Transverse colon (tissue), 4 donors: Measurements from ENCODE around the gene ZNF148.

Source experiments
- EP300 ChIP-seq: sonication (generic); formaldehyde crosslinking; IDR thresholded peaks from one replicate; pipeline ENCODE4 v1.6.1; 2017; ENCODE audit warnings: antibody characterized with exemption, low read depth
- POLR2A ChIP-seq: fragments of 450-650 bp; IDR thresholded peaks from one replicate; pipeline ENCODE4 v1.6.1; 2016; ENCODE audit warnings: antibody characterized with exemption, mild to moderate bottlenecking, moderate library complexity
- POLR2AphosphoS5 ChIP-seq, 3 donors: sonication (generic); formaldehyde crosslinking; IDR thresholded peaks; one replicate each; pipeline ENCODE4 v1.6.1; 2016; ENCODE audit warnings: antibody characterized with exemption in 3 of 3
- TF ChIP-seq, protein P1 (sequence below), 5 experiments: fragments of 200-600 bp in 3 of 5; fragments of 450-650 bp in 2 of 5; sonication (generic) in 3 of 5; IDR thresholded peaks; 1 replicate in 2 of 5; 2 replicates in 3 of 5; pipeline ENCODE4 v1.5.1; 2016 to 2017; ENCODE audit warnings: antibody characterized with exemption in 5 of 5, inconsistent platforms in 3 of 5, mild to moderate bottlenecking in 2 of 5, moderate library complexity in 1 of 5

DNA sequence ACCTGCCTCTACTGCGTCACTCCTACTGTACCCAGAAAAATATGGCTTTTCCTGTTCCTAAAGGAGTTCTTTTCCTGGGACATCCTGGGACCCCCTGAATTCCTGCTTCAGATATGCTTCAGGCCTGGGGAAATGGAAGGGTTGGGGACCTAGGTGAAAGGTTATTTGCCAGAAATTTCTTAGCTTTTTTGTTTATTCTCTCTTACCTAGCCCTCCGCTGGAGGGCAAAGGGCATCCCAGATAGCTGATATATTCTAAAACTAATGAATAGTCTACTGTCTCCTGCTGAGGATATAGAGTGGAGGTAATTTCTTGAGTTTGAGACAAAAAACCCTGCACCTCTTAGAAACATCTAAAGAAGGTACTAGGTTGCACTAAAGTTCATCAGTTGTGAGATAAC is 3.6 kb upstream of the ZNF148 start:
- TF ChIP-seq, protein P1, sequence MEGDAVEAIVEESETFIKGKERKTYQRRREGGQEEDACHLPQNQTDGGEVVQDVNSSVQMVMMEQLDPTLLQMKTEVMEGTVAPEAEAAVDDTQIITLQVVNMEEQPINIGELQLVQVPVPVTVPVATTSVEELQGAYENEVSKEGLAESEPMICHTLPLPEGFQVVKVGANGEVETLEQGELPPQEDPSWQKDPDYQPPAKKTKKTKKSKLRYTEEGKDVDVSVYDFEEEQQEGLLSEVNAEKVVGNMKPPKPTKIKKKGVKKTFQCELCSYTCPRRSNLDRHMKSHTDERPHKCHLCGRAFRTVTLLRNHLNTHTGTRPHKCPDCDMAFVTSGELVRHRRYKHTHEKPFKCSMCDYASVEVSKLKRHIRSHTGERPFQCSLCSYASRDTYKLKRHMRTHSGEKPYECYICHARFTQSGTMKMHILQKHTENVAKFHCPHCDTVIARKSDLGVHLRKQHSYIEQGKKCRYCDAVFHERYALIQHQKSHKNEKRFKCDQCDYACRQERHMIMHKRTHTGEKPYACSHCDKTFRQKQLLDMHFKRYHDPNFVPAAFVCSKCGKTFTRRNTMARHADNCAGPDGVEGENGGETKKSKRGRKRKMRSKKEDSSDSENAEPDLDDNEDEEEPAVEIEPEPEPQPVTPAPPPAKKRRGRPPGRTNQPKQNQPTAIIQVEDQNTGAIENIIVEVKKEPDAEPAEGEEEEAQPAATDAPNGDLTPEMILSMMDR (IDR thresholded peaks at IDR 0.05): no peak
- TF ChIP-seq POLR2AphosphoS5 (IDR thresholded peaks at IDR 0.05) (no peak), POLR2A (no peak), EP300 (no peak)
